ENCODE data around the gene LACC1. TPM values are rescaled to one million over a fixed set of nuclear protein-coding genes. Genes with fewer than 3 reads are reported as not detected.

LACC1 gene
- total RNA-seq, 1 donor from 2014 or later, result 1.7 TPM

GRCh38 chr13:43916828-43917227 lies 37.1 kb downstream of the LACC1 start:
- Histone ChIP-seq H2AFZ (replicated peaks) (no peak overlapping the region), H3K27ac (no peak overlapping the region), H3K4me3 (no peak overlapping the region), H3K9me3 (ENCODE audit: low read depth) (no peaks in the 10 kb centered on the region), H3K27me3 (no peaks in the 10 kb centered on the region), H3K4me1 (peaks cover 5% of the 10 kb centered on the region), H3K4me2 (no peak overlapping the region), H4K20me1 (ENCODE audit: low read depth) (no peaks in the 10 kb centered on the region), H3K9ac (no peak overlapping the region), H3K36me3 (no peaks in the 10 kb centered on the region), H3F3A (ENCODE audit: low read depth) (no peaks in the 10 kb centered on the region), H3K79me2 (ENCODE audit: low read depth) (no peaks in the 10 kb centered on the region)
- TF ChIP-seq EZH2phosphoT487 (IDR thresholded peaks at IDR 0.05) (no peak), EZH2 (IDR thresholded peaks at IDR 0.05) (no peak), CTCF (IDR thresholded peaks at IDR 0.05) (no peak)
- Mint-ChIP-seq H3K4me1 (peaks cover 7% of the 10 kb centered on the region), H3K36me3 (no peaks in the 10 kb centered on the region), H3K27ac (no peak overlapping the region), H3K9me3 (no peaks in the 10 kb centered on the region), H3K27me3 (ENCODE audit: insufficient read depth, low read depth) (no peaks in the 10 kb centered on the region), H3K4me3 (no peak overlapping the region)
- DNase-seq (ENCODE audit: low spot score), result no peak

GRCh38 chr13:43918636-43919035 lies 38.9 kb downstream of the LACC1 start:
- Histone ChIP-seq H3F3A (ENCODE audit: low read depth) (no peaks in the 10 kb centered on the region), H3K9me3 (ENCODE audit: low read depth) (no peaks in the 10 kb centered on the region), H3K27me3 (no peaks in the 10 kb centered on the region), H3K36me3 (no peaks in the 10 kb centered on the region), H3K4me2 (no peak overlapping the region), H3K4me1 (no peaks in the 10 kb centered on the region), H3K4me3 (no peak overlapping the region), H2AFZ (replicated peaks) (peak overlapping the region; percentile 36), H4K20me1 (ENCODE audit: low read depth) (no peaks in the 10 kb centered on the region), H3K27ac (no peak overlapping the region), H3K79me2 (ENCODE audit: low read depth) (no peaks in the 10 kb centered on the region), H3K9ac (no peak overlapping the region)
- no peak for TF ChIP-seq EZH2phosphoT487 (IDR thresholded peaks at IDR 0.05)
- TF ChIP-seq EZH2 (IDR thresholded peaks at IDR 0.05), result no peak
- no peak for TF ChIP-seq CTCF (IDR thresholded peaks at IDR 0.05)
- H3K27me3 Mint-ChIP-seq (ENCODE audit: insufficient read depth, low read depth), result no peaks in the 10 kb centered on the region
- no peak overlapping the region for H3K4me3 Mint-ChIP-seq
- H3K36me3 Mint-ChIP-seq, result no peaks in the 10 kb centered on the region
- DNase-seq (ENCODE audit: low spot score), result no peak
- no peaks in the 10 kb centered on the region for H3K9me3 Mint-ChIP-seq
- H3K27ac Mint-ChIP-seq, result no peak overlapping the region
- H3K4me1 Mint-ChIP-seq, result no peaks in the 10 kb centered on the region

GRCh38 chr13:43920965-43921674 lies 41.4 kb downstream of the LACC1 start:
- Histone ChIP-seq H3K9ac (no peak overlapping the region), H2AFZ (replicated peaks) (no peak overlapping the region), H3K27me3 (no peaks in the 10 kb centered on the region), H3F3A (ENCODE audit: low read depth) (no peaks in the 10 kb centered on the region), H3K4me2 (no peak overlapping the region), H4K20me1 (ENCODE audit: low read depth) (no peaks in the 10 kb centered on the region), H3K9me3 (ENCODE audit: low read depth) (no peaks in the 10 kb centered on the region), H3K4me3 (no peak overlapping the region), H3K27ac (no peak overlapping the region), H3K79me2 (ENCODE audit: low read depth) (no peaks in the 10 kb centered on the region), H3K4me1 (no peaks in the 10 kb centered on the region), H3K36me3 (no peaks in the 10 kb centered on the region)
- Mint-ChIP-seq H3K4me1 (no peaks in the 10 kb centered on the region), H3K27me3 (ENCODE audit: insufficient read depth, low read depth) (no peaks in the 10 kb centered on the region), H3K36me3 (no peaks in the 10 kb centered on the region), H3K9me3 (no peaks in the 10 kb centered on the region), H3K4me3 (no peak overlapping the region), H3K27ac (no peak overlapping the region)
- DNase-seq (ENCODE audit: low spot score), result no peak
- TF ChIP-seq EZH2phosphoT487 (IDR thresholded peaks at IDR 0.05) (no peak), EZH2 (IDR thresholded peaks at IDR 0.05) (no peak), CTCF (IDR thresholded peaks at IDR 0.05) (no peak)

All from neural progenitor cell (in vitro differentiated cells).